Ramos (cell line): ENCODE data around the gene TMC1.

ENCODE experiments used
- in situ Hi-C: fragments of 300-500 bp; cut with MboI; formaldehyde crosslinking; loops from one replicate; pipeline ENCODE4 v1.14.3; 2022; ENCODE audit warnings: low sequenced_read_pairs; ENCODE audit not compliant: unreplicated experiment

The TMC1 gene

DNA sequence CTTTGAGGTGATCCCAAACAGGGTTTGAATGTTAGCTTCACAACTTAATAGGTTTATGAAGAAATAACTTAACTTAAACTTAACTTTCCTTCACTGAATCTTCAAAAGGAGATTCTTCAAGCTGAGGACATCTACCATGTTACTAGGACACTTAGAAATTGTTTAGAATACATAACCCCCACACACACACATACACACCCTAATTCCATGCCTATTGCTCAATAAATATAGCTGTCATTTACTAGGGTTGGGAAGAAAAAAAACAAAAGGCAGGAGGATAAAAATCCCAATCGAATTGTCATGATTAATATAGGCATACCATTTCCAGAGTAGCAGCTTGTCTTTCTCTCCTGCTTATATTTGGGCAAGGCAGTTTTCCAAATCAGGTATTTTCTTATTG, 363.1 kb downstream of the TMC1 start:
- in situ Hi-C loops: no loop called here
